CD4-positive, alpha-beta T cell treated with Interleukin-4 for 1 hour (primary cell): Measurements from ENCODE around the gene TRABD2B.
A peak's percentile ranks its signal among the peaks of the same experiment; 100 is the strongest.

Experiments used
- DNase-seq, 2 donors: peaks; one replicate each; pipeline ENCODE4 v3.0.0-alpha.2; 2020 to 2022

The TRABD2B gene

DNA sequence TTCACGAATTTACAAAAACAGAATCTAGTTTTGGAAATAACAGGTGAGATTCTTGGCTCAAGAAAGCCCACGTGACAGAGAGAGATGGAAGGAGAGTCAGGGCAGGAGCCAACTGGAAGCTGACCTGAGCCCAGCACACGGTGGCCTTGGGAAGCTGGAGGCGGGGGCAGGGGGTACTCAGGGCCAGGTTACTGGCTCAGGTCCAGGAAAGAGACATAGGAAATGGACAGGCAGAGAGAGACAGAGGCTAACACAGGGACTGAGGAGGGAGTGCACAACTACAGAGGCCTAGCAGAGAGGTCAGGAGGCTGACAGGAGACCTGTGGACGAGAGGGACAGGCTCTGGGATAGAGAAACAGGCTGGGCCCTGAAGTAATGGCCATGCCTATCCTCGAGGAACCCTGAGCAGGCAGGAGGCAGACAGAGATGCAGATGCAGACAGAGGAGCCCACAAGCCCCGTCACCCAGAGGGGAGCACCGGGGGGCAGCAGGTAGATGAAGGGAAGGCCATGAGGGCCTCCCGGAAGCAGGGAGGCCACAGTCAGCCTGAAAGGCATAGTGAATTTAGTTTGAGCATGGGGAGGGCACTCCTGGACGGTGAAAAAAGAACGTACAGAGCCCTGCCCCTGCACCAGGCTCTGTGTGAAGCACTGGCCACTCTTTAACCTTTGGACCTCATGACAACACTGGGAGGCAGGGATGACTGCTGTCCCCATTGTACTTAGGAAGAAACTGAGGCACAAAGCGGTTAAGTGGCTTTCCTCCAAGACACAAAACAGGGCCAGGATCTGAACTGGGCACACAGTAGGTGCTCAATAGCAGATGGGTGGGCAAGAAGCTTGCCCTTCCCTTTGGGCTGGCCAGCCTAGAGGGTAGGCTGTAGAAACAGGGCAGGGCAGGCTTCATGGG, 230.1 kb downstream of the TRABD2B start:
- DNase-seq = no peak

- no peak for DNase-seq
These were observed 231.3 kb downstream of the TRABD2B start for GRCh38 chr1:47765742-47766485.

DNA sequence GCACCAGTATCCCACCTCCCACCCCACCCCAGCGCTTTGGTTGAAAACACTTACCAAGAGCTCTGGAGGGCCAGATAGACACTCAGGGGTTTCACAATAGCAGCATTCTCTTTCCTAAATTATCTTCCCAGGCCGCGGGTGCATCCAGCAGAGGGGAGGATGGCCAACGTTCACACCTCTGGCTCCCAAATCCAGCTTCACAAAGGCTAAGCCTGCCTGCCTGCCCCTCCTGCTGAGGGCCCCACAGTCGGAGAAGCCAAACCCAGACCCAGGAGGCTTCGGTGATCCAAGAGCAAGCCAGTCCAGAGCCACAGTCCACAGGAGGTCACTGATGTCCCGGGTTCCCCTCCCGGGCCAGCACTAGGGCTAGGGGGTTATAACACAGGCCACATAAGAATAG, 231.9 kb downstream of the TRABD2B start:
- no peak for DNase-seq

GRCh38 chr1:47764461-47765046, 232.6 kb downstream of the TRABD2B start:
- DNase-seq = no peak

- DNase-seq = no peak
These were observed 233.5 kb downstream of the TRABD2B start for GRCh38 chr1:47763591-47764171.

DNA sequence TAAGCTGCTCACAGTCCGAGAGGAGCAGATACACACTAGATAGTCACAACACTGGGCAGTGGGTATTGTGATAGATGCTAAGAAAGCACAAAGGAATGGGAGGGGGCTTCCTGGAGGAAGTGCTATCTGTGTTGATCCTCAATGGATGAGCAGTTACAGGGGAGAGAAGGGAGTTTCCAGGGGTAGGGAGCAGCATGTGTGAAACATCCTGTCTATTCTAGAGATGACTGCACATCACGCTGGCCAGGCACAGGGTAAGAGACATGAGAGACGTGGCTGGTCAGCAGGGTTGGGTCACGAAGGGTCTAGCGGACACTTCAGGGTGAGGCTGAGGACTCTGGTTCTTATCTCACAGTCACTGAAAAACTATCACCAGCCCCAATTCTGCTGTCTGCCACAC, 235.2 kb downstream of the TRABD2B start:
- DNase-seq = no peak

- no peak for DNase-seq
These were observed 235.8 kb downstream of the TRABD2B start for GRCh38 chr1:47761201-47761930.

DNA sequence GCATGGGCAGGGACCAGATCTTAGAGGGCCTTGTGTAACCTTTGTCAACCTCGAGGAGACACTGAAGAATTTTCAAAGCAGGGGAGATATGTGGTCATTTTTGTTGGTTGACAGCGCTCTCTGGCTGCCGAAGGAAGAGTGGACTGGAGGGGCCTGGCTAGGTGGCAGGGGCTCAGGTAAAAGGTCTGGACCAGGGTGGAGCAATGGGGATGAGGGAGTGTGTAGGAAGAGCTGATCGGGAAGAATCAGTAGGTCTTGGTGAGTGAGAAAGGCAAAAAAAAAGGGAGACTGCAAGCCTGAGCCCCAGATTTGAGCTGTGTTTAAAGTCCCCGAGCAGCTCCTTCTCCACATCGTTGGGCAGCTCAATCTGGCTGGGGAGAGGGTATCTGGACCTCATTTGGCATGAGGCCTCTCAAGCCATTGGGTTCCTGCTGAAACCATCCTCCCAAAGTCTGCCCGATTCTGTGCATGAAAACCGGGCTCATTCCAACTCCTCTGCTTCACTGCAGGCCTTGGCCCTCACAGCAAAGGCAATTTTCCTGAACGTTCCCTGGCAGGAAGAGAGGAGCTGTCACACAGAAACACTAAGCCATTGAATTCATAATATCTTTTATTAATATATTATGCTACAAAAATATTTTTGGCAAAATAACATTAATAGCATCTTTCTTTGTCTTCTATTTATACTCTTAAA, 237.1 kb downstream of the TRABD2B start:
- DNase-seq = no peak

GRCh38 chr1:47759251-47759935, 237.8 kb downstream of the TRABD2B start:
- no peak for DNase-seq

- no peak for DNase-seq
These were observed 238.6 kb downstream of the TRABD2B start for GRCh38 chr1:47758341-47759250.

- DNase-seq = no peak
These were observed 239.8 kb downstream of the TRABD2B start for GRCh38 chr1:47757226-47757975.

DNA sequence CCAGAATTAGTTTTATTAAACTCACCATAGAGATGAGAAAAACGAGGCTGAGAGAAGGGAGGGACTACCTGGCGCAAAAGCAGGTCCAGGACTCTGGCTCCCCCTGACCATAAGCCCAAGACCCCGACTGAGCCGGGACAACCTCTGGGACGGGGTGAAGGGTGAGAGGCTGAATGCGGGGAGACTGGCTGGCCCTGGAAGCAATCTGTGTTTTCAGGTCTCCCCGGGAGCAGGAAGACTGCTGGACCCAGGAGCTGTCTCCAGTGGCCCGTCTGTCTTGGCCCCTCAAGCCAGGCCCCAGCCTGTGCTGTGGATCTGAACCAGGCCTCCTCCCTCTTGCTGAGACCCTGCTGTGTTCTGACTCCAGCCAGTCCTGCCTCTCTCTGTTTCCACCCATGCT, 240.8 kb downstream of the TRABD2B start:
- no peak for DNase-seq

DNA sequence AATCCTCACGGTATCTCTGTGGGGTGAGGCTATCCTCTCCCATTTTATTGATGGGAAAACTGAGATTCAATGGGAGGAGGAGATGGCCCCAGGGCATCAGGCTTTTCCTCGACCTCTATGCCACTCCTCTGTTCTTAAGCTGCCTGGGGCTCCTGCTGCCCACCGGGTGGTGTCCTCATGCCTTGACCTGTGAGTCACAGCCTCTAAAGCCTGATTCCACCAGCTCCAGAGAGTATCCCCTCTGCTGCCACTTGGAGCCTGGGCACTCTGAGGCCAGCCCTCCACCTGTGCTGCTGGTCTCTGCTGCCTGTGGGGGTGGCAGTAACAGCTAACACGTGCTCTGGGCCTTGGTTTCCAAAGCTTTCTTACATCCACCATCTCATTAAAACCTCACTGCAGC, 241.2 kb downstream of the TRABD2B start:
- DNase-seq = no peak

DNA sequence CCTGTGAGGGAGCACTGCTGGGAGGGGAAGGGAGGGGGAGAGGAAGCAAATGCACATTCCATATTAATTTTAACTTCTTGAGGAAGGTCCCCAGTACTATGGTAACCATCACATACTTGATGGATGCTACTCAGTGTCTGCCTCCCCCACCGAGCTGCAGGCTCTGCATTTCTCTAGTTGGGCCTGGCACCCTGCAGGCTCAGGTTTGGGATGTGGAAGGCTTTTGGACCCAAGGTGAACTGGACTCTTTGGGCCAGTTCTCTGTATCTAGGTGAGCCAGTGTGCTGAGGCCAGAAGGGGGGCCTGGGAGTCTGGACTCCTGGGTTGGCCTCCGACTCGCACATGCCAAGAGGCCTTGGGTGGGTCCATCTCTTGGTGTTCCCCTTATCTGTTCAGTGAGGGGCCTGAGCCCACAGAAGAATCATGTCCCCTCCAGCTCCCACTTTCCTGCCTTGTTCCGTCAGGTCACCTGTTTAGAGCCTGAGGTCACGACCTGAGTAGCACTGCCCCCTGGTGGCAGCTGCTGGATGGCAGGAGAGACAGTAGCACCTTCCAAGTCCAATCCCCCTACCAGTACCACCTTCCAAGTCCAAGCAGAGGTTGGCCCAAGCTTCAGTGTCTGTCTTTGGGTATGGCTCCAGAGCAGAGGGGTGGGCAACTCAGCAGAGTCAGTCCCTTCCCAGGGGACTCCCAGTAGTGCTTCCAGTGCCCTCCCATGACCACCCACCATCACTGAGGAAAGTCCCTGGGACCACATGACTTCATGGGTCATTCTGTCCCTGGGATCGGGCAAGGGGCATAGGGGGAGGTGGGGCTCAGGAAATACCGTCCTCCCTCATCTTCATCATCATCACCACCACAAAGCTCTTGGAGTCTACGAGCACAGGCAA, 241.8 kb downstream of the TRABD2B start:
- peak; percentile 16 to 18 for DNase-seq

DNA sequence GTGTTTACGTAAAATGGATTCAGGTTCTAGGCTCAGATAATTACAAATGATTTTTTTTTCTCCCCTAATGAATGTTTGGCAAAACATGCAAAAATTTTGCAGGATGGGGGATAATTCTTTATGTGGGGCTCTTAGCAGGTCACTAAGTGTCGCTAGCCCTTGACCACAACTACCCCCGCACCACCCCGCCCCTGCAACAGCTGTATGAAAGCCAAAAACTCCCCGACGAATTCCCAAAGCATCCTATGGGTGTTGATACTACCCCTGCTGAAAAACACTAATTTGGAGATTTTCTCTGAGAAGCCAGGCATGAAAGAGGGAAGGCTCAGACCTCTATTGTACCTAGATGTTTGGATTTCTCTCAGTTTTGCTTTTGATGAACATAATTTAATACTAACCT, 243.0 kb downstream of the TRABD2B start:
- peak in 1 of 2 donors; percentile 4 for DNase-seq

GRCh38 chr1:47753808-47754207, 243.4 kb downstream of the TRABD2B start:
- DNase-seq = no peak

DNA sequence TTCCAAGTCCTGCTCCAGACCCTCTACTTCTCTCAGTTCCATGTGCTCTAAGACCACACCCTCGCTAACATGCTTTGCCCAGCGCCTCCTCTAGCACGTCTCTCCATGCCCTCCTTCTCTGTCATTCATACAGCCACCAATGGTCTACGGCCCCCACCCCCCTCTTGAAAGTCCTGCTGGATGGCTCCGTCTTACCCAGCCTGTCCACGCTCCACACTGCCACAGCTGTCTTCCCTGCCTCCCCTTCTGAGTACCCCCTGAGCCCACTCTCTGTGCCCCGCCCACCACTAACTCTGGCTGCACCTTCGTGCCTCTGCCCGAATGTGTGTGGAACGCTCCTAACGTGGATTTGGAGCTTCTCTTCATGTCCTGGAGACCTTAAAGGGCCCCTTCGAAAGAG, 244.6 kb downstream of the TRABD2B start:
- peak in 1 of 2 donors; percentile 2 for DNase-seq

- DNase-seq = peak in 1 of 2 donors; percentile 8
These were observed 245.2 kb downstream of the TRABD2B start for GRCh38 chr1:47751996-47752451.
